AG04449 (cell line): Measurements from ENCODE around the gene PCBP3.

Experiments used
- CTCF ChIA-PET: fragments of 350-600 bp; formaldehyde crosslinking; extraction: SDS; loops from one replicate; lab custom pipeline; 2021; ENCODE audit warnings: antibody characterized with exemption; lab: Yijun Ruan, JAX
- POLR2A ChIA-PET: fragments of 400-600, 350-600 bp; formaldehyde crosslinking; extraction: SDS; loops from one replicate; lab custom pipeline; 2020; ENCODE audit warnings: antibody characterized with exemption, inconsistent platforms; lab: Yijun Ruan, JAX
- DNase-seq: peaks from one replicate; pipeline ENCODE4 v3.0.0-alpha.2; 2010; ENCODE audit warnings: low read depth, low spot score
- H3K4me3 ChIP-seq: 2 replicates; pipeline ENCODE4 v1.5.1; 2011; ENCODE audit warnings: low read depth, mild to moderate bottlenecking, control low read depth, low read length
- TF ChIP-seq, protein P1 (sequence below): IDR thresholded peaks from one replicate; pipeline ENCODE4 v1.5.1; 2011; ENCODE audit warnings: mild to moderate bottlenecking, moderate library complexity, low read length, control low read depth, inconsistent platforms; ENCODE audit not compliant: insufficient read depth; ENCODE audit errors: missing control alignments

Gene PCBP3

DNA sequence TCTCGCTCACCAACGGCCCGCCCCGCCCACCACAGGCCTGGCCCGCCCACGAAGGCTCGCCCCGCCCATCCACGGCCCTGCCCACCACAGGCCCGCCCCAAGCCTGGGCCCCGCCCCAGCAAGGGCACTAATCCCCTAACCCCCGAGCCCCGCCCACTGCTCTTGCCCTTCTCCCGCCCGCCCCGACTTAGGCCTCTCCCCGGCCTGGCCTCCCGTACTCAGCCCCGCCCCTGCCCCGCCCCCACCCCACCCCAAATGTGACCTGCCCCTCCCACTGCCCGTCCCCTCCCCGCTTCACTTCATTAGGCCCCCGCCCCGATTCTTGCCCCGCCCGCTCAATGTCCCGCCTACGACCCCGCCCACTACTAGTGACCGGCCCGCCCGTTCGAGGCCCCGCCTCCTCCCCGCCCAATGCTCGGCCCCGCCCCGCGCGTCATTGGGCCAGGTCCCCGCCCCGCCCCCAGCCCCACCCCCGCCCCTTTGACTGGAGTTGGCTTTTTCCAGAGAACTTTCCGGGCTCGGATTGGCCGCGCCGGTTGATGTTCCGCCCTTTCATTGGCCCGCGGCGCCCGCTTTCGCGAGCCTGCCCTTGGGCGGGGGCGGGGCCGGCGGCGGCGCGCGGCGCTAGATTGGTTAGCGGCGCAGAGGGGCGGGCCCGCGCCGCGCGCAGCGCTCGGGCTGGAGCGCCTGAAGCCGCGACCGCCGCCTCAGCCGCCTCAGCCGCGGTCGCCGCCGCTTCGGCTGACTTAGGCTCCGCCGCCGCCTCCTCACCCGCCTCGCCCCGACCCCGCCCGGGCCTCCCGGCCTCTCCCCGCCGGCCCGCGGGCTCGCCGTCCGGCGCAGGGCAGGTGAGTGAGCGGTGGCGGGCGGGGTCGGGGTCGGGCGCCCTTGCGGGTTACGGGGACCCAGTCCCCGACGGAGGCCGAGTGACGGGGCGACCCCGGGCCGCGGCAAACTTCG is at the start of gene PCBP3:
Gene PCBP3 (plus strand): TSS at position 705 of the 960 bp plus-strand sequence. CDS start 206,361 bp downstream, outside the sequence.
- CTCF ChIA-PET, result no interaction called here
- DNase-seq, result no peak
- peak within 1 kb of the TSS; percentile 57 for H3K4me3 ChIP-seq
- TF ChIP-seq, protein P1, sequence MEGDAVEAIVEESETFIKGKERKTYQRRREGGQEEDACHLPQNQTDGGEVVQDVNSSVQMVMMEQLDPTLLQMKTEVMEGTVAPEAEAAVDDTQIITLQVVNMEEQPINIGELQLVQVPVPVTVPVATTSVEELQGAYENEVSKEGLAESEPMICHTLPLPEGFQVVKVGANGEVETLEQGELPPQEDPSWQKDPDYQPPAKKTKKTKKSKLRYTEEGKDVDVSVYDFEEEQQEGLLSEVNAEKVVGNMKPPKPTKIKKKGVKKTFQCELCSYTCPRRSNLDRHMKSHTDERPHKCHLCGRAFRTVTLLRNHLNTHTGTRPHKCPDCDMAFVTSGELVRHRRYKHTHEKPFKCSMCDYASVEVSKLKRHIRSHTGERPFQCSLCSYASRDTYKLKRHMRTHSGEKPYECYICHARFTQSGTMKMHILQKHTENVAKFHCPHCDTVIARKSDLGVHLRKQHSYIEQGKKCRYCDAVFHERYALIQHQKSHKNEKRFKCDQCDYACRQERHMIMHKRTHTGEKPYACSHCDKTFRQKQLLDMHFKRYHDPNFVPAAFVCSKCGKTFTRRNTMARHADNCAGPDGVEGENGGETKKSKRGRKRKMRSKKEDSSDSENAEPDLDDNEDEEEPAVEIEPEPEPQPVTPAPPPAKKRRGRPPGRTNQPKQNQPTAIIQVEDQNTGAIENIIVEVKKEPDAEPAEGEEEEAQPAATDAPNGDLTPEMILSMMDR, result no peak
- POLR2A ChIA-PET, result no interaction called here

DNA sequence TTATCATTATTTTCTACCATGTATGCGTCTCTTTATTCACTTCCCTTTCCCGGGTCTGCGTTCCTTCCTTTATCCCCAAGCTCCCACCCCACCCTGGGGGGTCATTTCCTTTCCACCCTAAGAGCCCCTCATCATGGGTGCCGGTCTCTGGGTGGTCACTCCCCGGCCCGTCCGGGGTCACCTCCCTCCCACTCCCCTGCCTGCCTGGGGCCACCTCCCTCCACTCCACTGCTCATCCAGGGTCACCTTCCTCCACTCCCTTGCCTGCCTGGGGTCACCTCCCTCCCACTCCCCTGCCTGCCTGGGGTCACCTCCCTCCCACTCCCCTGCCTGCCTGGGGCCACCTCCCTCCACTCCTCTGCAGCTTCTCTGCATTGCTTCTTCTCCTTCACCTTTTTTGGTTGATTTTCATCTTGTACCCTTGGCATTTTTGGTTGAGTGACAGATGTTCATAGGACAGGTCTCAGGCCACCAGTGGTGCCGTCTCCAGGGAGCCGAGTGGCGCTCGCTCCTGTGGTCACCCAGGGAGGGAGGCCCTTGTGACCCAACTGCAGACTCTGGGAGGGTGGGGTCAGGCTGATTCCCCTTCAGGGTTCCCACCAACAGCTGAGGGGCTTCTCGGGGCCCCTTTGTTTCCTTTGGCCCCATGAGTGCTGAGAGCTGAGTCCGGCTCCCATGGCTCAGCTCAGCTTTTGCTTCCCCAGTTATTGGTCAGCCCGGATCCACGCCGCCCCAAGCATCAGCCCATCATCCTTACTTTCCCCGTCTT is 48.6 kb upstream of the PCBP3 start:
- DNase-seq, result no peak
- ChIA-PET CTCF (interaction anchor here (0.7 to 5.7 kb wide), 10 partner anchors 9 to 454 kb away, joined by 3 to 102 read pairs (median 5); no protein-coding TSS in a partner anchor), POLR2A (no interaction called here)
- H3K4me3 ChIP-seq, result no peak overlapping the region
- TF ChIP-seq, protein P1, result no peak

DNA sequence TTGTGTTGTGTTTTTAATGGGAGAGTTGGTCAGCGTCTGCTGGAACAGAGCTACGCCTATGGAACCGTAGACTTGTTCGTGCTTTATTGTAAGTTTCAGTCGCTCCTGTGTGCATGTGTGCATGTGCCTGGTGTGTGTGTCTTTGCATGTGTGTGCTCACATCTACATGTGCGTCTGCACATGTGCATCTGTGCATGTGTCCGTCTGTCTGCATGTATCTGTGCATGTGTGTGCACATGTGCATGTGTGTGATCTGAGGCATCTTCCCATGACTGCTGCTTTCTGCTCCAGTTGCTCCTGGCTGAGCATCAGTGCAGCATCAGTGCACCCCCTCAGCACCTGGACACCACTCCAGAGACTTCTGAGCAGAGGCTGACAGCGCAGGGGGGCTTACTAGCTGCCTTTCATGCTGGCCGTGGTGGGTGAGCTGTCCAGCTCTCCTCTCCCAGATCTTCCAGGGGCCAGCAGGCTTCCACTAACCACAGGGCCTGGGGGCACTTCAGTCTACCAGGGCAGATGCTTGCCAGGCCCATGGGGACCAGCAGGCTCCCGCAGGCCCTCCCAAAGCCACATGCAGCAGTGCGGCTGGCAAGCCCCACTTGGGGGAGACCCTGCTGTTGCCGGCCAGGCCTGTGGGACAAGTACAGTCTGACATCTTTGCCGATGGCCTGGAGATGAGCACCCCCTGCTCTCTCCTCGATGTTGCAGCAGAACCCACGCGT is 47.8 kb upstream of the PCBP3 start:
- ChIA-PET CTCF (interaction anchor here (0.7 to 5.7 kb wide), 26 partner anchors 7 to 455 kb away, joined by 3 to 102 read pairs (median 4); no protein-coding TSS in a partner anchor), POLR2A (no interaction called here)
- DNase-seq, result no peak
- TF ChIP-seq, protein P1, result no peak
- no peak overlapping the region for H3K4me3 ChIP-seq

DNA sequence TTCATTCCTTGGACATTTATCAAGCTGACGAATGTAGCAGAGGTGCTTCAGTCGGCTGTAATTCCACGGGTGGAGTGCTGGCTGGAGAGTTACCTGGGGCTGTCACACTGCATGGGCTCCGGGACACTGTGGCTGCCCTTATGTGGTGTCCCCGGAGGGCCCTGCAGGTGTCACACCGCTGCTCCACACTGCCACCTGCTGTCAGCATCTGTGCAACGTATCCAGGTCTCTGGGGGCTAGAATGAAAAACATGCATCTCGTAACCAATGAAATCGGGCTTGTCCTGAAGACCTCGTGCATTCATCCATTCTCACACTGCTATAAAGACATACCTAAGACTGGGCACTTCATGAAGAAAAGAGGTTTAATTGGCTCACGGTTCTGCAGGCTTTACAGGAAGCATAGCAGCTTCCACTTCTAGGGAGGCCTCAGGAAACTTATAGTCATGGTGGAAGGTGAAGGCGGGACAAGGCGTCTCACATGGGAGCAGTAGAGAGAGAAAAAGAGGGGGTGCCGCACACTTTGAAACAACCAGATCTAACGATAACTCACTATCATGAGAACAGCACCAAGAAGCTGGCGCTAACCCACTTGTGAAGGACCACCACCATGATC is 46.7 kb upstream of the PCBP3 start:
- H3K4me3 ChIP-seq, result no peak overlapping the region
- ChIA-PET CTCF (interaction anchor here (0.7 to 5.7 kb wide), 27 partner anchors 8 to 458 kb away, joined by 3 to 102 read pairs (median 4); no protein-coding TSS in a partner anchor), POLR2A (no interaction called here)
- TF ChIP-seq, protein P1, result peak; percentile 89
- no peak for DNase-seq

DNA sequence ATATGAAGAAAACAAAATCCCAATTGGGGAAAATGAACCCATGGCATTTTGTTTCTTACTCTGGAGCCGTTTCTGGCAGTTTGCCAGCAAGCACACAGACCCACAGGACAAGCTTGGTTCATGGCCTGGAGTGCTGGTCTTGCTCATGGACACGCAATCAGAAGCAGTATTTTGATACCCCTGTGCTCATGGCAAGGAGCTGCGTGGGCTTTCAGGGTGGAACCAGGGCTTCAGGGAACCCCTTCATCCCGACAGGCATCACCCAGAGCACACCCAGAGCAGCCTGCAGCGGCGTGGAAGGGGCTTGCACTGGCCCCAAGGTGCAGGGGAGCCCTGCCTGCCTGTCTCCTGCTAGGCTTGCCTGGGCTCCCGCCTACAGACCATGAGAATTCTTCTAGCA is 45.4 kb upstream of the PCBP3 start:
- ChIA-PET POLR2A (no interaction called here), CTCF (interaction anchor here (1.5 to 5.7 kb wide), 7 partner anchors 13 to 457 kb away, joined by 3 to 102 read pairs (median 12); no protein-coding TSS in a partner anchor)

More for the DNA sequence above, 45.4 kb upstream of the PCBP3 start:
- TF ChIP-seq, protein P1, result no peak
- H3K4me3 ChIP-seq, result no peak overlapping the region
- DNase-seq, result no peak
